GM21526 (cell line): ENCODE data around the gene HES4.

Experiments used
- ATAC-seq: cut with Tn5 transposase; IDR thresholded peaks from one replicate; pipeline ENCODE4 v1.9.1; 2021; ENCODE audit warnings: moderate library complexity; ENCODE audit not compliant: unreplicated experiment, low FRiP score

HES4 gene

GRCh38 chr1:969260-969855 lies 30.5 kb downstream of the HES4 start:
- no peak for ATAC-seq

GRCh38 chr1:967466-968343 lies 32.2 kb downstream of the HES4 start:
- no peak for ATAC-seq

- peak; percentile 45 for ATAC-seq
These were observed 33.1 kb downstream of the HES4 start for GRCh38 chr1:966704-967300.

GRCh38 chr1:966135-966703 lies 33.7 kb downstream of the HES4 start, which contains the start of gene PLEKHN1:
TSS of gene PLEKHN1 (plus strand) at chr1:966482. CDS start at chr1:966532, 50 bp downstream.
- peak; percentile 8 for ATAC-seq

- ATAC-seq: no peak
These were observed 34.3 kb downstream of the HES4 start for GRCh38 chr1:965526-966134.

GRCh38 chr1:964691-965525 lies 35.0 kb downstream of the HES4 start:
- ATAC-seq: no peak

- ATAC-seq: no peak
These were observed 36.0 kb downstream of the HES4 start for GRCh38 chr1:963746-964525.

- no peak for ATAC-seq
These were observed 36.6 kb downstream of the HES4 start for GRCh38 chr1:963301-963651.

- no peak for ATAC-seq
These were observed 37.3 kb downstream of the HES4 start for GRCh38 chr1:962381-963300.

GRCh38 chr1:961132-961669 lies 38.7 kb downstream of the HES4 start:
- no peak for ATAC-seq

- no peak for ATAC-seq
These were observed 39.4 kb downstream of the HES4 start, which contains the start of gene KLHL17 for GRCh38 chr1:960363-961131. TSS of gene KLHL17 (plus strand) at chr1:960584. CDS start at chr1:960694, 110 bp downstream.

- no peak for ATAC-seq
These were observed 40.0 kb downstream of the HES4 start for GRCh38 chr1:959731-960362.

GRCh38 chr1:958823-959730 lies 40.8 kb downstream of the HES4 start, which contains the start of gene NOC2L:
TSS of gene NOC2L (minus strand) at chr1:959256. CDS start at chr1:959240, 16 bp downstream.
- ATAC-seq: peak; percentile 60

GRCh38 chr1:956636-957035 lies 43.3 kb downstream of the HES4 start:
- no peak for ATAC-seq

GRCh38 chr1:955474-955873 lies 44.4 kb downstream of the HES4 start:
- no peak for ATAC-seq
